HK-2 (cell line): ENCODE data around the gene FARP1.

Experiments used
- DNase-seq: peaks from one replicate; pipeline ENCODE4 v3.0.0-alpha.2; 2018; ENCODE audit not compliant: unreplicated experiment

The FARP1 gene

DNA sequence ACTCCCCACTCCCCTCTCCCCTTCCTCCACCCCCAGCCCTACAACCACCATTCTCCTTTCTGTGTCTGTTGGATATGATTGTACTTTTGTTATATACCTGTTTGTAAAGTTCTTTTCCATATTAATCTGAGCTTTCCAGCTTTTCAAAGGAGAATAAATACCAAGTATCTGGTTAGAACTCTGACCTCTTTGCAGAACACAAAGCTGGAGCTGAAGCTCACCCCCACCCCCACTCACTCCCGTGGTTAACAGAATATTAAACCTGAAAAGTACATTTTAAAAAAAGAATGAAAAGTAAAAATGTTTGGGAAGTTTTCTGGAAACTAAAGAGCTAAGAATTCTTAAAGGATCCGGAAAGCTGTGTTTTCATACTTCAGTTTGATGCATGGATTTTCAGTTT is 189.3 kb downstream of the FARP1 start:
- DNase-seq, result no peak

DNA sequence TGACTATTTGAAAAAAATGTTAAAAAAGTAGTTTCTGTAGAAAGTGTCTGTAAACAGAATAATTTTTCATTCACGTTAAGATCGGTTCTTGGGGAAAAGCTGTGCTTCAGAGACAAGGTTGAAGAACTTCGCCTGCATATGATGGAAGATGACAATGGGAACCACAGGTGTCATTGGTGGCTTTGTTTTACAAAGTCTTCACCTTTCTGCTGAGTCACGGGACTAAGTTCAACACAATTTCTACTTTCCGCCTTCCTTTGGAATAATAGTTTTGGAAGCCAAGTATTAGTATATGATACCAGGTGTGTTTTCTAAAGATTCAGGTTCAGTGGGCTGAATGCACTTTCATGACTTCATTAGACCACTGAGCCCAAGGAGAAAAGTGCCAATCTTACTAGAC is 189.8 kb downstream of the FARP1 start:
- no peak for DNase-seq

DNA sequence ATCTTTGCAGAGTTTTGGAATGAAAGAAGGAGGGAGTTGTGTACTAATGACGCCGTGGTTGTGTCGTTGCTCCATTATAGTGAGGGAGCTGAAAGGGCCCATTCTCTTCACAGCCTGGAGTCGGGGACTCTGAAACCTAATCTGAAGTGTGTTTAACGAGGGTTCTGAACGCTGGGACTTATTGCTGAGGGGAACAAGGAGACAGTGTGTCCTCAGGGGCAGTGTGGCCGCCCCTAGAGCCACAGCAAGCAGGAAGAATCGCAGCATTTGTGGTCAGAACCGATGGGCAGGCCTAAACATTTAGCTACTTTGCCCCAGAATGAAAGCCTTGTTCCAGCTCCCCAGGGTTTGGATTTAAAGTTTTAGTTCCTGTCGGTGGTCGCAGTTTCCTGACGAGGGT is 190.6 kb downstream of the FARP1 start:
- no peak for DNase-seq

DNA sequence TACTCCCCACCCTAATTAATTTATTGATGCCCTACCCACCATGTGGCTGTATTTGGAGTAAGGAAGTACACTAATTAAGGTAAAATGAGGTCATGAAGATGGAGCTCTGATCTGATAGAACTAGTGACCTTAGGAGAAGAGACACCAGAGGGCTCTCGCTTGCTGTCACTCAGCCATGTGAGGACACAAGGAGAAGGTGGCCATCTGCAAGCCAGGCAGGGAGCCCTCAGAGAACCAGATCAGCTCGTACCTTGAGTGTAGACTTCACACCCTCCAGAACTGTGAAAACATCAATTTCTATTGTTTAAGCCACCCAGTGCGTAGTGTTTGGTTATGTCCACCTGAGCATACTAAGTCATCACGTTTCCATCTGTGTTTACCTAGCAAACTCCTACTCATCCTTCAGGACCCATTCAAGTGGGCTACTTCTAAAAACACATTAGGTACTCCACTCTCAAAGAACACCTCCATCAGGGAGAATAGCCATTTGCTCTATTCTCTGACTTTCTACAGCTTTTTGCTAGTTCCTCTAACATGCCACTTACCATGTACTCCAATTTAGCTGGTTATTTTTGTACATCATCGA is 191.8 kb downstream of the FARP1 start:
- no peak for DNase-seq

DNA sequence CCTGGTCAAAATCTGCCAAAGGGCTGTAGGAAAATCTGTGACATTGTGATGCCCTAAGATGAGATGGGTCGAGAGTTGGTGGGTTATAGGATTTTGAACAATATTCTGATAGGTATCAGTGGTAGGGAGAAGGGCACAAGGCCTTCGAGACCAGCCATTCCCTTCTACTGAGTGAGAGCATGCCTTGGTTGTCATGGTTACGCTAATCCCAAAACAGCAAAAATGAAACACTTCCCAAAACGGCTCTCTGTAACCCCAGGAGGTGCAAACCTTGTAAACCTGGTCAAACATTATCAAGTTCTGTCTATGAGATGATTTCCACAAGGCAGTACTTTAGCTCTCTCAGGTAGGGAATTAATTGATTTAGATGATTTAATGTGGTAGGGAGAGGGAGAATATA is 192.8 kb downstream of the FARP1 start:
- no peak for DNase-seq

DNA sequence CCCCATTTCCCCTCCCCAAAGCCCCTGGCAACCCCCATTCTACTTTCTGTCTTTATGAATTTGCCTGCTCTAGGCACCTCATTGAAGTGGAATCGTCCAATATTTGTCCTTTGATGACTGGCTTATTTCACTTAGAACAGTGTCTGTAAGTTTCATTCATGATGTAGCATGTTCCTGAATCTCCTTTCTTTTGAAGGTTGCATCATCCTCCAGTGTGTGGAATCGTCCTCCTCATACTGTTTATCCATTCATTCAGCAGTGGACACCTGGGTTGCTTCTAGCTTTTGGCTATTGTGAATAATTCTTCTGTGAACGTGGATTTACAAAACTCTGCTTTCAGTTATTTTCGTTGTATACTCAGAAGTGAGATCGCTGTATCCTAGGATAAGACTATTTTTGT is 195.4 kb downstream of the FARP1 start:
- DNase-seq, result no peak

DNA sequence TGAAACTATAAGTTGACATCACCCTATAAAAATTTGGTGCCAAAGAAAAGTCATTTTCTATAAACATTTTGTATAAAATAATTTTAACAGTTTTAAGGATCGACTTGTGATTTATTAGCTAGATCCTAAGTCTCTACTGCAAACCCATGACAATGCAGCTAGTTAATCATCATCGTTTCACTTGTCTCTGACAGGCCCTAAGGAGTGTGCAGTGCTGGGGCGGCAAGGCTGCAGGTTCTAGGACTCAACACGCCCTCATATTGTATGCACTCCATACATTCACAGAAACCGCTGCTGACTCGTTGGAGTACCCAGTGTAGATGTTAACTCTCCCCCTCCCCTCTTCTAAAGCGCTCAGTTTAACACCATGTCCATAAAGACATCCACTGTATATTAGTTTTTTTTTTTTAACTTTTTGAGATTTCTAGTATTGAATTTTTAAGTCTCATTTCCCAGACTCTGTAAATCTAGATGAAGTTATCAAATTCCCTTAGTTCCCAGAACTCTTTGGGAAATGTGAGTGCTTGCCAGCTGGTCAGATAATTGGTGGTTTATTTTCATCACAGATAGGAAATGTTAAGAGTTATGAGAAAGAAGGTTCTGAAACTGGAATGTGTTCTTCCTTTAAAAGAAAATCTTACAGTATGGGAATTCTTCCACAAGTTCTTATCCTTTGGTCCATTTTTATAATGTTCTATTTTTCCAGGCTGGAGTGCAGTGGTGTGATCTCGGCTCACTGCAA is 197.0 kb downstream of the FARP1 start:
- no peak for DNase-seq

DNA sequence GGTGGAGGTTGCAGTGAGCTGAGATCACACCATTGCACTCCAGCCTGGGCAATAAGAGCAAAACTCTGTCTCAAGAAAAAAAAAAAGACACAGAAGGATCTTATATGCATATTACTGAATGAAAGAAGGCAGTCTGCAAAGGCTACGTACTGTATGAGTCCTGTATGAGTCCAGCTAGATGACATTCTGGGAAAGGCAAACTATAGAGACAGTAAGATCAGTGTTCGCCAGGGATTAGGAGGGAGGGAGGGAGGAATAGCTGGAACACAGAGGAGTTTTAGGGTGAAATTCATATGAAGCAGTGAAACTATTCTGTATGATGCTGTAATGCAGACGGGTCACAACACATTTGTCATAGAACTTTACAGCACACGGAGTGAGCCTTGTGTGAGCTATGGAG is 200.1 kb downstream of the FARP1 start:
- no peak for DNase-seq

DNA sequence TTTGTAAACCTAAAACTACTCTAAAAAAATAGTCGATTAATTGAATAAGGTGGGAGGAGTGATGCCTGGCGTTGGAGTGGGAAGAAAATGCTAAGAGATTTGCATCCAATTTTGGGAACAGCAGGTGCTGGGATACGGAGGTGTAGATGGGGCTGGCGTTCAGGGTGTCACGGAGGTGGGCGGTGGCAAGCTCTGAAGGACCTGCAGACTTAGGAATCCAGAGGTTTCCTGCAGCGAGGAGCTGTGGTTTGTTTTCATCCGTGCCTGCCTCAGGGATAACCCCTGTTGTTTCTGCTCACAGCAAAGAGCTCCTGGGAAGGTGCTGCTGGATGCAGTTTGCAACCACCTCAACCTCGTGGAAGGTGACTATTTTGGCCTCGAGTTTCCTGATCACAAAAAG is 200.6 kb downstream of the FARP1 start:
- DNase-seq, result no peak

DNA sequence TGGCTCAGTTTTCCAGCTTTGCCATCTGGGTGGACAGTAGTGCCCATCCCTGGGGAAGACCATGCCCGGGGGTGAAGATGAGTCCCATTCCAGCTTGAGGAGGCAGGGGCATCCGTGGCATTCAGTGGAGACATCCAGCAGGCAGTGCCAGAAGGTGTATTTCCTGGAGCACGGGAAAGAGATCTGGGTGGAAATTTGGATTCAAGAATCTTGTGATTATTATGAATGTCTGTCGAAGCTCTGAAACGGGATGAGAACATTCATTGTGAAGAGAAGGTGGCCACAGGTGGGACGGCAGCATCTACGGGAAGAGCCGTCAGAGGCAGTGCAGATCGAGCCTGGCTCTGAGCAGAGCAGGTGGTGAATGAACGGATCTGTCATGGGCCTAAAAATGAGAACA is 201.5 kb downstream of the FARP1 start:
- DNase-seq, result no peak

DNA sequence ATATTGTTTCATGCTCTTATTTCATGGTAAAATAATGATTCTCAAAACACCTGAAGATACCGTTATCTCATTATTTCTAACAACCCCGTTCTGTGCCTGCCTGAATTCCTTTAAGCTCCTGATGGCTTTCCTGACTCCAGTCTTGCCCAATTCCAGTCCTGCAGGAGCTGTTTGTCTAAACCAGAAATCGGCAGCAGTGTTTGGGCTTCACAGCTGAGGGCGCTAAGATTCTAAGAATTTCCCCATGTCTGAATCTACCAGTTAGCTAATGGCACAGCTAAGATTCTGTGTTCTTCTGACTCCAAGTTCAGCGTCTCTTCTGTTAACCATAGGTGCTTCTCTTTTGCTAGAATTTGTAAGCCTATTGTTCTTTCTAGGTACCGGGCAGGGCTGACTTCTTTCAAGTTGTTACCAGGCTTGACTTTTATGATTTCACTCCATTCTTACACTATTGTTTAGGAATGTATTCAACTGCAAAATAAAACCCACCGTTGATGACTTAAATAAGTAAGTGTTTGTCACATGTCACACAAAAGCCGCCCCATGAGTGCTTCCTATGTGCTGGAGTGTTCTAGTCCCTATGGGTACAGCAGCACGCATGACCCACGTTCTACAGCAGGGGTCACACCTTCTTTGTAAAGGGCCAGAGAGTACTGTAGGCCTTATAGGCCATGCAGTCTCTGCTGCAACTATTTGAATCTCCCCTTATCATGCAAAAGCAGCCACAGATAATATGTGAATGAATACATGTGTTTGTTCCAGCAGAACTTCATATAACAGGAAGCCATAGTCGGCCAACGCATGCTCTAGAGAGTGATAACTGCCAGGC is 202.4 kb downstream of the FARP1 start:
- no peak for DNase-seq

DNA sequence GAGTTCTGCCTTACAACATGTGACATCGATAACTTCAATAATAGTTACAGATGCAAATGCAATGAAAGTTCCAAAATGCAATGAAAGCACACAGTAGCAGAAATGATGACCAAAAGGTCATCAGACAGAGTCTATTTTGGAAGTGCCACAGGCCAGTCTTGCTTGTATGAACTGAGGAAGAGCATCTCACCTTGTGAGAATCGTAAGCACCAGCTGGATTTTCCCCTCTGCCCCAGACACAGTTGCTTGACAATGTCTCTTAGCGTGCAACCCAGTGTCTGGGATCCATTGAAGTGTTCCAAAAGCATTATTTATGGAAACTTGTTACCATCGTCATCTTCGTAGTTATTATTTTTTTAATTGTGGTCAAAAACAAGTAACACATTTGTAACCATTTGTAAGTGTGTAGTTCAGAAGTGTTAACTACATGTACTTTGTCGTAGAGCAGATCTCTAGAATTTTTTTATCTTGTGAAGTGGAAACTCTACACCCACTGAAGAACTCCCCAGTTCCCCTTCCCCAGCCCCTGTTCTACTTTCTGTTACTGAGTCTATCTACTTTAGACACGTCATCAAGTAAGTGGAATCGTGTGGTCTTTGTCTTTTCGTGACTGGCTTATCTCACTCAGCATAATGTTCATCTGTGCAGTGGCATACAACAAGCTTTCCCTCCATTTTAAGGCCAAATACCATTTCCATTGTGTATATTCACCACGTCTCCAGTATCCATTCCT is 204.2 kb downstream of the FARP1 start:
- DNase-seq, result no peak

DNA sequence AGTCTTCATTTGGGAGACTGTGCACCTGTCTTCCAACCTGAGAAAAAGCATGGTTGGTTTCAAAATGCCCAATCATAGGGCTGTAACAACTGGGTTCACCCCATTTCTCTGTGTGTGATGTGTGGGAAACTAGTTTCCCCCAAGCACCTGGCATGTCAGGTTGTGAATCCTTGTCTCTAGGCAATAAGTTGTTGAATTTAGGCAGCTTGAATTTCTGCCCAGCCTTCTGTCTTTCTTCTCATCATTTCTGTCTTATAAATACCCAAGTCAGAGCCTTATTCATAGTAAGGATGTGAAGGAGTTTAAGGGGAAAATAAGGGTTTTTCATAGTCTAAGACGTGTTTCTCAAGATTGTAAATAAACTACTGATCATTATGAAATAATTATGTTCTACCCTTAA is 204.9 kb downstream of the FARP1 start:
- DNase-seq, result no peak

DNA sequence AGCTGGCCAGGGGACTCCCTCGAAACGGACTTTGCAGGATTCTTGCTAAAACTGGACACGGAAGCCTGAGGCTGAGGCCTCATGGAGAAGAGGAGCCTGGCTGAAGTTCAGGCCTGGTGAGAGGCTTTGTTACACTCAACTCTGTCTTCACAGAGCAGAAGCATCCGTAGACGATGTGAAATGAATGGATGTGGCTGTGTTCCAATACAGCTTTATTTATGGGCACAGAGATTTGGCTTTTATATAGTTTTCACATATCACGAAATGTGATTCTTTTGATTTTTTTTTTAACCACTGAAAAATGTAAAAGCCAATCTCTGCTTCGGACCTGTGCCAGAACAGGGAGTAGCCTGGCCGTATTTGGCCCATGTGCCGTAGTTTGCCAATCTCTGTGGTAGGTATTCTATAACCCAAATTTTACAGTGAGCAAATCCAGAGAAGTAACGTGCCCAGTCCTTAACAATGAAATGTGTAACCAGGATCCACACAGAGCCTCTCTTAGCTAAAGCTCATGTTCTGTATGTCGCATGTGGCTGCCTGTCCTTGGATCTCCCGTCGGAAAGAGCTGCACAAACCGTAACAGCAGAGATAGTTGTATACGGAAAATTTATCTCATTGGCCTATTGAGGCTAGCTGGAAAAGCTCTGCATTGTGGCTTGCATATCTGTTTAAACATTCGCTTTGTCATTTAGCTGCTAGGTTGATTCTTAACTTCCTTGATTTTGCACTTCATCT is 205.7 kb downstream of the FARP1 start:
- DNase-seq, result no peak

DNA sequence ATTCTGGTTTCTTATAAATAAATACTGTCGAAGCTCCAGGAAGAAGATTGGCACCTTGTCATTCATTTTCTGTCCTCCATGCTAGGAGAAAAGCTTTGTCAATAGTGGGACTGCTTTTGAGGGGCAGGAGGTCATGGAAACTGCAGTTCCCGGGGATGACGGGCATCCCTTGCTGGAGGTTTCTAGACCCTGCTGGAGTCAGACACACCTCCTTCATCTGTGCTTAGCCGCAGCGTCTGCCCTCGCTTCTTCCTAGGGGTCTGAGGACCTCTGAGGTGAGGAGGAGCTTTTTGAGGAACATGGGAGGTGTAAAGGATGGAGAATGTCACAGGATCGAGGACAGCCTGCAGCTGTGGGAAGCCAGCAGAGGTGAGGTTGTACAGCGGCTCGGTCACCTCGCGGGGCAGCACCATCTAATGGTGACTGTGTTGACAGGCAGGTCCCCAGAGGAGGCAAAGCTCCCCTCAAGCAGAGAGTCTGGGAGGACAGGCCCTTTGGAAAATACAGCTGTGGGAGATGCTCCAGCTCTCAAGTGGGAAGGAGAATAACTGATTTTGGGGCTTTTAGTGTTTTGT is 206.9 kb downstream of the FARP1 start:
- DNase-seq, result no peak

DNA sequence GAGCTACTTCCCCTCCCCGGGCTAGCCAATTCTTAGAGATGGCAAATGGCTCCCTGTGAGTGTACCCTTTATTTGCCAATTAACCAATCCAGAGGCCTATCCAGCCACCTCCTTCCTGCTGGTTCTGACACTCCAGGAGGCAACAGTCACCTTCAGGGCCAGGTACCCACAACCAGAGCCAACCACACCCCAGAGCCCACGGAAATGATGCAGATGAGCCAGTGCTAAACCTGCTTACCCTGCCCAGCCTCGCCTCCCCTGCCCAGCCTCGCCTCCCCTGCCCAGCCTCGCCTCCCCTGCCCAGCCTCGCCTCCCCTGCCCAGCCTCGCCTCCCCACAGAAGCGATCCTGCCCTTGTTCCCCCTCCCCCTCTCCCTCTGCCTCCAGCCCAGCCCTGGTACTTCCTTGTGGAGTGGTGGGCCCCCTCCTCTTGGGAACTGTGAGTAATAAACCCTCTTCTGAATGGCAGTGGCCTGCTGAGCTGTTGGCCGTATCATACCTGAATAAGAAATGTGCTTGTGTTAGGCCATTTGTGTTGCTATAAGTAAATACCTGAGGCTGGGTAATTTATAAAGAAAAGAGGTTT is 207.9 kb downstream of the FARP1 start:
- no peak for DNase-seq

DNA sequence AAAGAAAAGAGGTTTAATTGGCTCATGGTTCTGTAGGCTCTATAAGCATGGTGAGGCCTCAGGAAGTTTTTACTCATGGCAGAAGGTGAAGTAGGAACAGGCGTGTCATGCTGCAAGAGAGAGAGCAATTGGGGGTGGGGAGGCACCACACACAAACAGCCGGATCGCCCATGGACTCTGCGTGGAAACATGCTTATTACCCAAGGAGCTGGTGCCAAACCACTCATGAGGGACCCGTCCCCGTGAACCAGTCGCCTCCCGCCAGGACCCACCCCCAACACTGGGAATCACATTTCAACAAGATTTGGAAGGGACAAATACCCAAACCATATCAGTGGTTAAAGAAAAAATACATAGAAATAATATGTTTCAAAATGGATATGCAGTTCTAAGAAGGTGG is 208.7 kb downstream of the FARP1 start:
- no peak for DNase-seq

DNA sequence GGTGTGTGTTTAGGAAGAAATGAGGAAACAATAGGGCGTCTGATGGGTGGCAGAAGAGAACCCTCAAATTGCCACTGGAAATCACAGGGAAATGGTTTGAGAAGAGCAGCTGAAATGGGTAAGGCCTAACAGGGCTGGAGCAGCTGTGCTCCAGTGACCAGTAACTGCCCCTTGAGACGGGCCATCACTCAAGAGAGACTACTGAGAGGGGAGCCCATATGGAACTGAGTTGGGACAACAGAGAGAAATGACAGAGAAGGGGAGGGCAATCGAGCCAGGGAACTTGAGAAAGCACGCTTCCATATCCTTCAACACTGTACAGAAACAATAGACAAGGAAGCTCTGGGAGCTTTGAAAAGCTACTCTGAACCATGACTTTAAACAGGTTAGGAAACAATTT is 209.3 kb downstream of the FARP1 start:
- no peak for DNase-seq

DNA sequence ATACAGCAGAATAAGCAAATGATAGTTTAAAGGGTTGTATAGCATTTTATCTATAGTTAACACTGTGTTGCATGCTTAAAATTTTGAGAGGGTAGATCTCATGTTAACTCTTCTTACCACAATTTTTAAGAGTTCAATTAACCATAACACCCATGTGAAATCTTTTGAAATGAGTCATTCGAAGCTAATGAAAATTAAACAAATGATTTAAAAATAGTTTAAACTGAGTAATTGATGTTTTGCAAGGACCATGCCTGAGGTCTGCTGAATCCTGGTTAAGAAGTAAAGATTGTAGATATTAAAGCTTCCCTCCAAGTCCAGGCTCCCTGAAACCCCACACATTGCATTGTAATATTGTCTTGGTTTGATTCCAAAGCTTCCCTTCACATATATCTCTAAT is 210.9 kb downstream of the FARP1 start:
- DNase-seq, result no peak

DNA sequence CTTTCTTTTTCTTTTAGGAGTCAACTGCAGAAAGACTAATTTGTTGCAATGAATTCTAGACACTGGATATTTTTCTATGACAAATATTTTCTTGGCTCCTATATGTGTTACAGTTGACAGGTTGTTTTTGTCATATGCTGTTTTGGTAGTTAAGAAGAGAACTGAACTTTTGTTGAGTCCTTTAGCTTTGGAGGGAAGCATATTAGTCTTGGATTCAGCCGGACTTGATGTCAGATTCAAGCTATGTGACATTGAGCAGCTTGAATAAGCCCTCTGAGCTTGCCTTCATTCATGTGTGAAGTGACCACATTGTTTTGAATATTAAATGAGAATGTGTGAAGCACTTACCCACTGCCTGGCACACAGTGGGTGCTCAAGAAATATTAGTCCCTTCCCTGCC is 216.0 kb downstream of the FARP1 start:
- DNase-seq, result no peak

DNA sequence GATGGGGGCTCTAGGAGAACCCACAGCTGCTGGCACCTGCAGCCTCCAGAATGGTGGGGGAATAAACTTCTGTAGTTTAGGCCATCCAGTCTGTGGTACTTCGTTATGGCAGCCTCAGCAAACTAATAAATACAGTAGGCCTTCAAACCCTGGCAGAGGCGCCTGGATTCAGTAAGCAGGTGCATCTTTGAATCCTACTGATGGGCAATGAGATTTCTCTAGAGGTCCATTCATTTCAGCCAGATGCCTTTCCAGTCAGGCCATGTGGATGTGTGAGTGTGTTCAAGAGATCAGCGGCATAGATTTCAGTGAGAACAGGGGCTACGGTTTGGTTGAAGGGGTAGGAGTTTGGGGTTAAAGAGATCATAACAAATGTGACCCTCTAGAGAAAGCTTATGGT is 217.7 kb downstream of the FARP1 start:
- no peak for DNase-seq
